ENCODE data around the gene FGF5.

GRCh38 chr4:80232707-80233370 lies 33.6 kb upstream of the FGF5 start:
- TF ChIP-seq, protein P1, sequence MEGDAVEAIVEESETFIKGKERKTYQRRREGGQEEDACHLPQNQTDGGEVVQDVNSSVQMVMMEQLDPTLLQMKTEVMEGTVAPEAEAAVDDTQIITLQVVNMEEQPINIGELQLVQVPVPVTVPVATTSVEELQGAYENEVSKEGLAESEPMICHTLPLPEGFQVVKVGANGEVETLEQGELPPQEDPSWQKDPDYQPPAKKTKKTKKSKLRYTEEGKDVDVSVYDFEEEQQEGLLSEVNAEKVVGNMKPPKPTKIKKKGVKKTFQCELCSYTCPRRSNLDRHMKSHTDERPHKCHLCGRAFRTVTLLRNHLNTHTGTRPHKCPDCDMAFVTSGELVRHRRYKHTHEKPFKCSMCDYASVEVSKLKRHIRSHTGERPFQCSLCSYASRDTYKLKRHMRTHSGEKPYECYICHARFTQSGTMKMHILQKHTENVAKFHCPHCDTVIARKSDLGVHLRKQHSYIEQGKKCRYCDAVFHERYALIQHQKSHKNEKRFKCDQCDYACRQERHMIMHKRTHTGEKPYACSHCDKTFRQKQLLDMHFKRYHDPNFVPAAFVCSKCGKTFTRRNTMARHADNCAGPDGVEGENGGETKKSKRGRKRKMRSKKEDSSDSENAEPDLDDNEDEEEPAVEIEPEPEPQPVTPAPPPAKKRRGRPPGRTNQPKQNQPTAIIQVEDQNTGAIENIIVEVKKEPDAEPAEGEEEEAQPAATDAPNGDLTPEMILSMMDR (IDR thresholded peaks at IDR 0.05), result no peak
- no peak for TF ChIP-seq POLR2AphosphoS5 (IDR thresholded peaks at IDR 0.05; ENCODE audit: insufficient read depth in 1 of 2, low read depth in 1 of 2)
